ENCODE data around the gene KIAA1328. TPM values are rescaled to one million over a fixed set of nuclear protein-coding genes. Genes with fewer than 3 reads are reported as not detected.

KIAA1328 gene
- total RNA-seq, 1 donor from 2014 or later = 17.2 TPM

DNA sequence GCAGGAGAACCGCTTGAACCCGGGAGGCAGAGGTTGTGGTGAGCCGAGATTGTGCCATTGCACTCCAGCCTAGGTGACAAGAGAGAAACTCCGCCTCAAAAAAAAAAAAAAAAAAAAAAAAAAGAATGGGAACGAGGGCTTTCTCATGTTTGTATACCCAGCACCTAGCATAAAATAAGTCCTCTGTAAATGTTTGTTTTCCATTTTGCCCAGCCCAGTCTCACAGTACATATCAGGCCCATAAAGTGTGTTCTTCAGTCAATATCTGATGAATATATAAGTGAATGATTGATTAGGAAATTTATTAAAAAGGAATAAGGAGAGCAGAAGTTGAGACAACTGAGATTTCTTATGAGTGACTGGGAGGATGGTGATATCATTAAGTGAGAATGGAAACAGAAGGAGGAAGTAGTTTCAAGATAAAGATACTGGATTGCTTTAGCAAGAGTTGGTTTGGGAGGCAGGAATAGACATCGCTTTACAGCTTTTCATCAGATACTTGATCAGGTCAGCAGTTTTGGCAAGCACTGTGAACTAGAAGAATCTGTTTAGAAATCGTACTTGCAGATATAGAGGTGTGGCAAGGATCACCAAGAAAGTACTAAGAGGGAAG lies 327.5 kb downstream of the KIAA1328 start:
- TF ChIP-seq POLR2A (IDR thresholded peaks at IDR 0.05) (no peak), POLR2AphosphoS5 (IDR thresholded peaks at IDR 0.05; ENCODE audit: insufficient read depth in 1 of 2, low read depth in 1 of 2) (no peak)
- TF ChIP-seq, protein P1, sequence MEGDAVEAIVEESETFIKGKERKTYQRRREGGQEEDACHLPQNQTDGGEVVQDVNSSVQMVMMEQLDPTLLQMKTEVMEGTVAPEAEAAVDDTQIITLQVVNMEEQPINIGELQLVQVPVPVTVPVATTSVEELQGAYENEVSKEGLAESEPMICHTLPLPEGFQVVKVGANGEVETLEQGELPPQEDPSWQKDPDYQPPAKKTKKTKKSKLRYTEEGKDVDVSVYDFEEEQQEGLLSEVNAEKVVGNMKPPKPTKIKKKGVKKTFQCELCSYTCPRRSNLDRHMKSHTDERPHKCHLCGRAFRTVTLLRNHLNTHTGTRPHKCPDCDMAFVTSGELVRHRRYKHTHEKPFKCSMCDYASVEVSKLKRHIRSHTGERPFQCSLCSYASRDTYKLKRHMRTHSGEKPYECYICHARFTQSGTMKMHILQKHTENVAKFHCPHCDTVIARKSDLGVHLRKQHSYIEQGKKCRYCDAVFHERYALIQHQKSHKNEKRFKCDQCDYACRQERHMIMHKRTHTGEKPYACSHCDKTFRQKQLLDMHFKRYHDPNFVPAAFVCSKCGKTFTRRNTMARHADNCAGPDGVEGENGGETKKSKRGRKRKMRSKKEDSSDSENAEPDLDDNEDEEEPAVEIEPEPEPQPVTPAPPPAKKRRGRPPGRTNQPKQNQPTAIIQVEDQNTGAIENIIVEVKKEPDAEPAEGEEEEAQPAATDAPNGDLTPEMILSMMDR (IDR thresholded peaks at IDR 0.05) = no peak
- Histone ChIP-seq H3K36me3 (no peaks in the 10 kb centered on the region), H3K4me1 (no peaks in the 10 kb centered on the region), H3K4me3 (no peak overlapping the region), H3K27me3 (no peaks in the 10 kb centered on the region), H3K9me3 (no peaks in the 10 kb centered on the region), H3K27ac (no peak overlapping the region)
- no peak for DNase-seq (ENCODE audit: extremely low spot score in 2 of 2)
- intact Hi-C loops (cut with DNase I) = no loop called here

DNA sequence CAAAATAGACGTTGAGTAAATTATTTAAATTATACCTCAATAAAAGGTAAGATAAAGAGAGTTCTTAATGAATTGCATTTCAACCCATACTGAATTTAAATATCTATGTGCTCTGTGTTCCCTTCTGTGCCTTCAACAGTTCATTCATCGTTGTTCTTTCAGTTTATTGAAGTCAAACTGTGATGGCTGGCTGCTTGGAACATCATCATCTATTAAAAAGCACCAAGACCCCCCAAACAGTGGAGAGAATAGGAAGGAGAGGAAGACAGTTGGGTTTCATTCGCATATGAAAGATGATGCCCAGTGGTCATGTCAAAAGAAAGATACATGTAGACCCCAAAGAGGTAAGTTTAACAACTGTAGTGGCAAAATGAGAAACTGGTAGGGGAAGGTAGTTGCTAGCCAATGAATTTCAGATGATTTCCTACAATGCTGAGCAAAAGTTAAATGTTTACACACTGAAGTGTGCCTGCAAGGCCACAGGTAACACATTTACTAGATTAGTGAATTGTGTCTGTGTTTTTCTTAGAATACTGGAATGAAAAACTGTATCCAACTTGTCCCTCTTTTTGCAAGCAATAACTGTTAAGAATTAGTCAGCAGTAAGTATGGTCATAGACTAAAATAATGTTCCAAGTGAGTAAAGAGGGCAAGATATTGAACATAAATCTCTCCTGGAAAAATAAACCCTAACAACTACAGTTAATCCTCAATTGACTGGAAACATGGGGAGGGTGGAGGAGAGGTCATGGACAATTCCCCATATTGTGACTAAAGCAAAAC lies 331.3 kb downstream of the KIAA1328 start:
- Histone ChIP-seq H3K9me3 (no peaks in the 10 kb centered on the region), H3K4me1 (no peaks in the 10 kb centered on the region), H3K27me3 (no peaks in the 10 kb centered on the region), H3K36me3 (no peaks in the 10 kb centered on the region), H3K27ac (no peak overlapping the region), H3K4me3 (no peak overlapping the region)
- intact Hi-C loops (cut with DNase I) = no loop called here
- TF ChIP-seq POLR2AphosphoS5 (IDR thresholded peaks at IDR 0.05; ENCODE audit: insufficient read depth in 1 of 2, low read depth in 1 of 2) (no peak), POLR2A (IDR thresholded peaks at IDR 0.05) (no peak)
- TF ChIP-seq, protein P1 (IDR thresholded peaks at IDR 0.05) = no peak
- no peak for DNase-seq (ENCODE audit: extremely low spot score in 2 of 2)

DNA sequence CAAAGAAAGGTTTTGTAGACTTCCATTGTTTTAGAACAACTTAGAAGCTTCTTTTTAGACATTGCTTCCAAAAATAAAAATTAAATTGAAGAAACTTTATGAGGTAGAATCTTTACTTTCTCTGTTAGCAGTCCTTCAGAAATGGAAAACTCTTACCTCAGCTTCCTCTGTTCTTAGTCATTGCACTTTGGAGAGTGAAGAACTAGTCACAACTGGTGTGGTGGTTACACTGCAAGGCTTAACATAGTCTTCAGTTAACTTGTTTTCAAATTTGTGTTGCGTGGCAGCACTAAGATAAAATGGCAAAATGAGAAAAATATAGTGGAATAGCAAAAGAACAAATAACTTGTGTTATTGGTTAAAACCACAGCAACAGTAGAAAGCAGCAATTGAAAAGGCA lies 332.6 kb downstream of the KIAA1328 start:
- DNase-seq (ENCODE audit: extremely low spot score in 2 of 2) = no peak
- Histone ChIP-seq H3K27me3 (no peaks in the 10 kb centered on the region), H3K9me3 (no peaks in the 10 kb centered on the region), H3K36me3 (no peaks in the 10 kb centered on the region), H3K4me1 (no peaks in the 10 kb centered on the region), H3K27ac (no peak overlapping the region), H3K4me3 (no peak overlapping the region)
- TF ChIP-seq POLR2AphosphoS5 (IDR thresholded peaks at IDR 0.05; ENCODE audit: insufficient read depth in 1 of 2, low read depth in 1 of 2) (no peak), POLR2A (IDR thresholded peaks at IDR 0.05) (no peak)
- TF ChIP-seq, protein P1 (IDR thresholded peaks at IDR 0.05) = no peak
- intact Hi-C loops (cut with DNase I) = no loop called here

DNA sequence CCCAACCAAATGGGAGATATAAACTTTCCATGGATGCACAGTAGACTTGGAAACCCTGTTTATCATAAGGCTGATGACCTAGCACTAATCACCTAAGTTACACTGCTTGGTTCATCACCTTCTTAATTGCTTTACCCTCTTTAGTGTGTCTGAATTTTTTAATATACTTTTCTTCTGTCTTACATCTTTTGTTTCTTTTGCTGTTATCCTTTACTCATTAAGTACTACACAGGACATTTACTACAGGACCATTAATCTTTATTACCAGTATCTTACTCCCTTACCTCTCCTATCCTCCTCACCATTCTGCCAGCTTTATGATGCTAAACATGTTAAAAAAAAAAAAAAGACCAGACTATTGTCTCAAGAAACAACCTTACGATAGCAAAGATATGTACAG lies 333.6 kb downstream of the KIAA1328 start:
- Histone ChIP-seq H3K27me3 (no peaks in the 10 kb centered on the region), H3K4me1 (no peaks in the 10 kb centered on the region), H3K36me3 (no peaks in the 10 kb centered on the region), H3K27ac (no peak overlapping the region), H3K4me3 (no peak overlapping the region), H3K9me3 (no peaks in the 10 kb centered on the region)
- intact Hi-C loops (cut with DNase I) = no loop called here
- TF ChIP-seq, protein P1 (IDR thresholded peaks at IDR 0.05) = no peak
- TF ChIP-seq POLR2AphosphoS5 (IDR thresholded peaks at IDR 0.05; ENCODE audit: insufficient read depth in 1 of 2, low read depth in 1 of 2) (no peak), POLR2A (IDR thresholded peaks at IDR 0.05) (no peak)
- DNase-seq (ENCODE audit: extremely low spot score in 2 of 2) = no peak

DNA sequence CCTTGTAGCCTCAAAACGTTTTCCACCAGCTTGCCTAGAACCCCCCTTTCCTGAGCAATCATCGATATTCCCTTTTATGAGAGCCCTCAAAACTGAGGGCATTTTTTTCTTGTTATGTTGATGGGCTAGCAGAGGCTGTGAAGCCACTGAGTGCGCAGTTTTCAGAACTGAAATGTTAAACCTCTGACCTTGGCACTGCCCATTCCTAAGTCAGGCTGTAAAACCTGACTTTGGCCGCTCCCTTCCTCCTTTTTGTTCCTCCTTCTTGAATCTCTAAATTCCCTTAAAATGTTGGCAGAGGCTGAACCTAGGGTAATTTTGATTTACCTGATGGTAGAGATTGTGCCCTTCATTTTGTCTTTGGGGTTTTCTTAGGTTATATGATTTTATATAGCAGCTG lies 334.2 kb downstream of the KIAA1328 start:
- H3K9me3 ChIP-seq = no peaks in the 10 kb centered on the region
- H3K4me3 ChIP-seq = no peak overlapping the region
- intact Hi-C loops (cut with DNase I) = no loop called here
- H3K36me3 ChIP-seq = no peaks in the 10 kb centered on the region
- no peaks in the 10 kb centered on the region for H3K4me1 ChIP-seq
- TF ChIP-seq POLR2AphosphoS5 (IDR thresholded peaks at IDR 0.05; ENCODE audit: insufficient read depth in 1 of 2, low read depth in 1 of 2) (no peak), POLR2A (IDR thresholded peaks at IDR 0.05) (no peak)
- TF ChIP-seq, protein P1 (IDR thresholded peaks at IDR 0.05) = no peak
- H3K27ac ChIP-seq = no peak overlapping the region
- H3K27me3 ChIP-seq = no peaks in the 10 kb centered on the region
- no peak for DNase-seq (ENCODE audit: extremely low spot score in 2 of 2)

Data from vagina (tissue), 2 donors.